GM12878 (cell line): ENCODE data around the gene FNTB.

Experiments used
- CTCF ChIP-seq, 3 experiments: IDR thresholded peaks in 2 of 3; conservative IDR thresholded peaks in 1 of 3; 2 replicates each; pipeline ENCODE4 v1.5.1; 2011; ENCODE audit warnings: low read depth in 3 of 3, low read length in 3 of 3, mild to moderate bottlenecking in 3 of 3, control low read depth in 2 of 3, moderate library complexity in 2 of 3, inconsistent platforms in 1 of 3, mixed read lengths in 1 of 3; ENCODE audit not compliant: control insufficient read depth in 2 of 3, insufficient read depth in 1 of 3; ENCODE audit errors: extremely low read depth in 1 of 3
- DPF2 ChIP-seq: fragments of 450-650 bp; IDR thresholded peaks from 2 replicates; pipeline ENCODE4 v1.6.1; 2017; ENCODE audit warnings: mild to moderate bottlenecking
- NR2C2 ChIP-seq: IDR thresholded peaks from 2 replicates; pipeline ENCODE4 v1.6.1; 2011; ENCODE audit warnings: borderline replicate concordance, low read depth; ENCODE audit not compliant: control insufficient read depth, insufficient read length
- SREBF1 ChIP-seq: IDR thresholded peaks from 2 replicates; pipeline ENCODE4 v1.6.1; 2012; ENCODE audit warnings: mild to moderate bottlenecking, low read length
- TARDBP ChIP-seq: IDR thresholded peaks from 2 replicates; pipeline ENCODE4 v1.6.1; 2016; ENCODE audit warnings: borderline replicate concordance
- TF ChIP-seq, protein P1 (sequence below): fragments of 450-650 bp; IDR thresholded peaks from 2 replicates; pipeline ENCODE4 v1.6.1; 2016; ENCODE audit warnings: mild to moderate bottlenecking, moderate library complexity, borderline replicate concordance

DNA sequence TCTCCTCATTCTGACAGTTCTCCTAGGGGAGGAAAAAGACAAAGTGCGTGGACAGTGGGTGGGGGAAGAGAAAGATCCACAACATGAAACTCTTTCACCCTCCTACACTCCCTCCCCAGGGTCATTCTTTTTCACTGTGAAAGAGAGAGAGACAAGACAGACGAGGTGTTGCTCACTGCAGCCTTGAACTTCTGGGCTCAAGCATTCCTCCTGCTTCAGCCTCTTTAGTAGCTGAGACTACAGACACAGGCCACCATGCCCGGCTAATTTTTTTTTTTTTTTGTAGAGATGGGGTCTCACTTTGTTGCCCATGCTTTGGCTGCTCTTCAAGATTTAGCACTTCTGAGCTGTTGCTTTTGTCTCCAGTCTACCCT lies 46.9 kb upstream of the FNTB start:
- TF ChIP-seq DPF2 (no peak), NR2C2 (no peak), TARDBP (no peak), CTCF (IDR thresholded peaks at IDR 0.05 in 2 of 3, conservative IDR thresholded peaks at IDR 0.05 in 1 of 3; ENCODE audit: control insufficient read depth in 2 of 3, extremely low read depth in 1 of 3, insufficient read depth in 1 of 3, low read depth in 3 of 3, low read length in 3 of 3) (no peak), SREBF1 (no peak)
- TF ChIP-seq, protein P1, sequence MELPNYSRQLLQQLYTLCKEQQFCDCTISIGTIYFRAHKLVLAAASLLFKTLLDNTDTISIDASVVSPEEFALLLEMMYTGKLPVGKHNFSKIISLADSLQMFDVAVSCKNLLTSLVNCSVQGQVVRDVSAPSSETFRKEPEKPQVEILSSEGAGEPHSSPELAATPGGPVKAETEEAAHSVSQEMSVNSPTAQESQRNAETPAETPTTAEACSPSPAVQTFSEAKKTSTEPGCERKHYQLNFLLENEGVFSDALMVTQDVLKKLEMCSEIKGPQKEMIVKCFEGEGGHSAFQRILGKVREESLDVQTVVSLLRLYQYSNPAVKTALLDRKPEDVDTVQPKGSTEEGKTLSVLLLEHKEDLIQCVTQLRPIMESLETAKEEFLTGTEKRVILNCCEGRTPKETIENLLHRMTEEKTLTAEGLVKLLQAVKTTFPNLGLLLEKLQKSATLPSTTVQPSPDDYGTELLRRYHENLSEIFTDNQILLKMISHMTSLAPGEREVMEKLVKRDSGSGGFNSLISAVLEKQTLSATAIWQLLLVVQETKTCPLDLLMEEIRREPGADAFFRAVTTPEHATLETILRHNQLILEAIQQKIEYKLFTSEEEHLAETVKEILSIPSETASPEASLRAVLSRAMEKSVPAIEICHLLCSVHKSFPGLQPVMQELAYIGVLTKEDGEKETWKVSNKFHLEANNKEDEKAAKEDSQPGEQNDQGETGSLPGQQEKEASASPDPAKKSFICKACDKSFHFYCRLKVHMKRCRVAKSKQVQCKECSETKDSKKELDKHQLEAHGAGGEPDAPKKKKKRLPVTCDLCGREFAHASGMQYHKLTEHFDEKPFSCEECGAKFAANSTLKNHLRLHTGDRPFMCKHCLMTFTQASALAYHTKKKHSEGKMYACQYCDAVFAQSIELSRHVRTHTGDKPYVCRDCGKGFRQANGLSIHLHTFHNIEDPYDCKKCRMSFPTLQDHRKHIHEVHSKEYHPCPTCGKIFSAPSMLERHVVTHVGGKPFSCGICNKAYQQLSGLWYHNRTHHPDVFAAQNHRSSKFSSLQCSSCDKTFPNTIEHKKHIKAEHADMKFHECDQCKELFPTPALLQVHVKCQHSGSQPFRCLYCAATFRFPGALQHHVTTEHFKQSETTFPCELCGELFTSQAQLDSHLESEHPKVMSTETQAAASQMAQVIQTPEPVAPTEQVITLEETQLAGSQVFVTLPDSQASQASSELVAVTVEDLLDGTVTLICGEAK, result no peak
